Testis (tissue), 3 donors: Measurements from ENCODE around the gene MAPK8IP1. TPM values are rescaled to one million over a fixed set of nuclear protein-coding genes. Genes with fewer than 3 reads are reported as not detected.

Source experiments
- DNase-seq: peaks from one replicate; pipeline ENCODE4 v3.0.0-alpha.2; 2019
- H3K27ac ChIP-seq, 2 donors: fragments of 200-600 bp; sonication (generic); one replicate each; pipeline ENCODE4 v1.5.1; 2019
- H3K27me3 ChIP-seq: fragments of 200-600 bp; sonication (generic); one replicate; pipeline ENCODE4 v1.5.1; 2019
- H3K36me3 ChIP-seq: fragments of 200-600 bp; sonication (generic); one replicate; pipeline ENCODE4 v1.5.1; 2017; ENCODE audit warnings: low read depth; ENCODE audit errors: missing control alignments
- H3K4me1 ChIP-seq: fragments of 200-600 bp; sonication (generic); one replicate; pipeline ENCODE4 v1.5.1; 2019
- H3K4me3 ChIP-seq, 2 donors: fragments of 200-600 bp; sonication (generic); one replicate each; pipeline ENCODE4 v1.5.1; 2017 to 2019
- H3K9me3 ChIP-seq: fragments of 200-600 bp; sonication (generic); one replicate; pipeline ENCODE4 v1.5.1; 2017
- POLR2A ChIP-seq: fragments of 450-650 bp; IDR thresholded peaks from one replicate; pipeline ENCODE4 v1.6.1; 2017; ENCODE audit warnings: antibody characterized with exemption, mild to moderate bottlenecking, moderate library complexity
- WGBS, 2 donors: methylation state at CpG; one replicate each; pipeline ENCODE4 v1.1.5; 2018; 5-methylcytosine and 5-hydroxymethylcytosine counted together
- intact Hi-C: fragments of 100-400 bp; cut with DNase I; formaldehyde crosslinking; loops from one replicate; pipeline ENCODE4 v1.15.1; 2023; ENCODE audit warnings: low total_unique reads
- polyA plus RNA-seq: library from polyadenylated mRNA; stranded (reverse); fragments of 350-450 nt; fragmentation: Illumina TruSeq; extraction: RNeasy Lipid Tissue Mini Kit (QIAGEN cat#74804); gene quantifications from one replicate; pipeline ENCODE4 v1.2.3, GENCODE V29; 2014; ENCODE audit warnings: low read depth, low replicate concordance; ENCODE audit not compliant: insufficient read depth
- total RNA-seq, 2 donors: library from RNA; depleted of rRNA; stranded (reverse); fragments of >200 nt; gene quantifications; one replicate each; pipeline ENCODE4 v1.2.3, GENCODE V29; 2016
- TF ChIP-seq, protein P1 (sequence below), 3 experiments: fragments of 450-650 bp in 2 of 3; fragments of 200-600 bp in 1 of 3; sonication (generic) in 1 of 3; IDR thresholded peaks; one replicate each; pipeline ENCODE4 v1.5.1; 2016 to 2019; ENCODE audit warnings: antibody characterized with exemption in 3 of 3, mild to moderate bottlenecking in 2 of 3, moderate library complexity in 1 of 3

MAPK8IP1 gene
- total and polyA plus RNA-seq, 3 donors from 2014 or later = 54.5 to 62.9 (median 57.5) TPM

DNA sequence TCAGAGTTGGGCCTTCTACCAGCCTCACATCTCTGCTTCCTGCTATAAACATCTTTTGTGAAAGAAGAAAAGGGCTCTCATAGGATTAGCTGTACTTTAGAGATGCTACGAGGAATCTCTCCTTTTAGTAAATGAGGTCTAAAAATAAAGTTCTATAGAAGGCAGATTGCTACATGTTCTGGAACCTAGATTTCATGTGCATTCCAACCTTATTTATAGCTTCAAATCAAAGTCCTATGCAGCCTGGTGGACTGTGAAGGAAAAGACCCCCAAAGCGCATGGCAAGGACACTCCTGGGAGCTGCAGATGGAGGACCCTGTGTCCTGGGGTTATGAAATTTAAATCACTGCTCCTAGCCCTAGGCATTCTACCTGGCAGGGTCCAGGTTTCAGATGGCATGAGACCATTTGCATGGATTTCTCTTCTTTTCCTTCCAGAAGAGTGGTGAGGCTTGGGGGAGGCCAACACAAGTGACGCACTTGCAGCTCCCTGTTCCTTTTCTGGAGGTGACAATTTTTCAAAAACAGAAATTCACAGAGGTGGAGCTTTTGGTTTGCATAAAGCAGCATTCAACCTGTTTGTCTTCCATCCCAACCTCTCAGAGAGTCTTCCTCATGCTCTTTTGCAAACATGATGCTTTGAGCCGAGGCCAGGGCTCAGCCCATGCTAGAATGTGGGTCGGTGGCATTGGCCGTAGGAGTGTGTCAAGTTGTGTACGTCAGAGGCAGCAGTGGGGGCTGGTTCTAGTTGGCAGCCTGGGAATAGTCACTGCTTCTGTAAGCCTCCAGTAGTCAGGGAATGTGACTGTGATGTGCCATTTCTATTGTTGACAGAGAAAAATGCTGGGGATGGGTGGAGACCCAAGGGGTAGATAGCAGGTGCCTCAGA, 31.9 kb upstream of the MAPK8IP1 start:
- peak; percentile 77 for DNase-seq
- no peaks in the 10 kb centered on the region for H3K36me3 ChIP-seq
- H3K4me1 ChIP-seq = peaks cover 75% of the 10 kb centered on the region
- no peaks in the 10 kb centered on the region for H3K27me3 ChIP-seq
- TF ChIP-seq POLR2A = no peak
- TF ChIP-seq, protein P1, sequence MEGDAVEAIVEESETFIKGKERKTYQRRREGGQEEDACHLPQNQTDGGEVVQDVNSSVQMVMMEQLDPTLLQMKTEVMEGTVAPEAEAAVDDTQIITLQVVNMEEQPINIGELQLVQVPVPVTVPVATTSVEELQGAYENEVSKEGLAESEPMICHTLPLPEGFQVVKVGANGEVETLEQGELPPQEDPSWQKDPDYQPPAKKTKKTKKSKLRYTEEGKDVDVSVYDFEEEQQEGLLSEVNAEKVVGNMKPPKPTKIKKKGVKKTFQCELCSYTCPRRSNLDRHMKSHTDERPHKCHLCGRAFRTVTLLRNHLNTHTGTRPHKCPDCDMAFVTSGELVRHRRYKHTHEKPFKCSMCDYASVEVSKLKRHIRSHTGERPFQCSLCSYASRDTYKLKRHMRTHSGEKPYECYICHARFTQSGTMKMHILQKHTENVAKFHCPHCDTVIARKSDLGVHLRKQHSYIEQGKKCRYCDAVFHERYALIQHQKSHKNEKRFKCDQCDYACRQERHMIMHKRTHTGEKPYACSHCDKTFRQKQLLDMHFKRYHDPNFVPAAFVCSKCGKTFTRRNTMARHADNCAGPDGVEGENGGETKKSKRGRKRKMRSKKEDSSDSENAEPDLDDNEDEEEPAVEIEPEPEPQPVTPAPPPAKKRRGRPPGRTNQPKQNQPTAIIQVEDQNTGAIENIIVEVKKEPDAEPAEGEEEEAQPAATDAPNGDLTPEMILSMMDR (IDR thresholded peaks at IDR 0.05) = no peak
- 75 to 79% methylated on average over 7 of the region's 7 CpGs for WGBS, 2 donors
- no peak overlapping the region for H3K4me3 ChIP-seq
- peak overlapping the region in 1 of 2 donors; percentile 79 for H3K27ac ChIP-seq
- H3K9me3 ChIP-seq = no peaks in the 10 kb centered on the region
- intact Hi-C loops = no loop called here

DNA sequence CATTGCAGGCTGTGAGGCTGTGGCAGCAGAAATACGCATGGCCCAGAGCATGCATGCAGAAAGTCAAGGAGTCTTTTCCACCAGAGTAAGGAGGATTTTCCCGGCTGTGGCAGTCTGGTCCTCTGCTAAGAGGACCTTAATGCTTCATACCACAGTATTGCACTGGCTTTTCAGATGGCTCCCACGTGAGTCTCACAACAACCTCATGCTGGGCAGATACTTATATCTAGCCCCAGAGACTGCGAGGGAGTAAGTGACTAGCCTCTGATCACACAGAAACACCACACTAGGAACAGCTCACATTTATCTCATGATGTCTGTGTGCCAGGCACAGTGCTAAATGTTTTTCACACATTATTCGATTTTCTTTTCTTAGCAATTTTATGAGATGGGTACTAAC, 30.1 kb upstream of the MAPK8IP1 start:
- Histone ChIP-seq H3K4me3 (no peak overlapping the region), H3K36me3 (no peaks in the 10 kb centered on the region), H3K9me3 (no peaks in the 10 kb centered on the region), H3K27ac (peak overlapping the region; percentile 24 to 79), H3K27me3 (no peaks in the 10 kb centered on the region), H3K4me1 (peaks cover 79% of the 10 kb centered on the region)
- no peak for DNase-seq
- intact Hi-C loops = no loop called here
- no peak for TF ChIP-seq POLR2A
- TF ChIP-seq, protein P1 (IDR thresholded peaks at IDR 0.05) = no peak
- 63% methylated on average over 5 of the region's 5 CpGs for whole genome bisulfite sequencing, 2 donors

DNA sequence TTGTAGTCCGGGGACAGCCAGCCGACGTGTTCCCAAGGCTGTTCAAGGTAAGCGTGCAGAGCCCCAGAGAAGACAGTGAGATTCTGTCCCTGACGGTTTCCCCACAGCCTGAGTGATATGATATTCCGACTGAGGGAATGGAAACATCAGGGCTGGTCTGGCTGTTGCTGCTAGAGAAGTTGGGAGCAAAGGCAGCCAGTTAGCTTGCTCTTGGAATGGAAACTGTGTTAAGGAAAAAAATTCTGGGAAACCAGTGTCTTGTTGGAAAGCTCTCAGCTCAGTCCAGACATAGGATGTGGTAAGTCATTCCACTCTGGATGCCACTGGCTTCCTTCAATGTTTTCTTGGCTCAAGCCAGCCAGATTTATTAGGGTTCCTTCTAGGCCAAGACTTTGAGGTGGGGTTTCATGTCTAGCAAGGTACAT, 29.4 kb upstream of the MAPK8IP1 start:
- H3K27ac ChIP-seq = peak overlapping the region; percentile 24 to 79
- H3K36me3 ChIP-seq = no peaks in the 10 kb centered on the region
- no peaks in the 10 kb centered on the region for H3K9me3 ChIP-seq
- DNase-seq = no peak
- H3K4me1 ChIP-seq = peaks cover 77% of the 10 kb centered on the region
- WGBS, 2 donors = 31 to 57% methylated on average over 4 to 6 of the region's 6 CpGs
- no peak overlapping the region for H3K4me3 ChIP-seq
- intact Hi-C loops = no loop called here
- TF ChIP-seq, protein P1 (IDR thresholded peaks at IDR 0.05) = no peak
- TF ChIP-seq POLR2A = no peak
- no peaks in the 10 kb centered on the region for H3K27me3 ChIP-seq

DNA sequence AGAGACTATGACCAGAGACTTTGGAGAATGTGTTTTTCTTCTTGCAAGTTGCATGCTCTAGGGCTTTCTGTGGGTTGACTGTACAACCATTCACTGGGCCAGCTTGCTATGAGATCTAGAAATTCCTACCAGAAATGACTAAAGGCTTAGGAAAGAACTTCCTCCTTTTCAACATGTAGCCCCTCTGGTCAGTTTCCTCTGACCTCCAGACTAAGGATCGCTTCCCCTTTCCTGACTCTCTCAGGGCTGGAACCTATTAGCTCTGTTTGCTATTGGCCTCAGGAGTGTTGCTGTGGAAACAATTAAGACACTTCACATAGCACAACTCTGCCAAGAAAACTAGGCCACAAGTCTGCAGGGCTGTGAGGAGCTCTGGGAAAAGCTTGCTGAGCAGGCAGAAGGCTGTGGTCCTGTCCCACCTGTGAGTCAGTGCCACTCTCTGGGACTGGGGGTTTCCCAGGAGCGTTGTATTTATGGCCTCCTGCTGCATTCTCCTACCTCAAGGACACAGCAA, 27.4 kb upstream of the MAPK8IP1 start:
- no peak for TF ChIP-seq POLR2A
- TF ChIP-seq, protein P1 (IDR thresholded peaks at IDR 0.05) = no peak
- no peak overlapping the region for H3K4me3 ChIP-seq
- intact Hi-C loops = no loop called here
- DNase-seq = peak; percentile 78
- H3K9me3 ChIP-seq = no peaks in the 10 kb centered on the region
- peaks cover 57% of the 10 kb centered on the region for H3K4me1 ChIP-seq
- peak overlapping the region; percentile 39 to 79 for H3K27ac ChIP-seq
- H3K36me3 ChIP-seq = no peaks in the 10 kb centered on the region
- H3K27me3 ChIP-seq = no peaks in the 10 kb centered on the region
- WGBS, 2 donors = 24 to 25% methylated on average over 2 of the region's 2 CpGs
